Panc1 (cell line): ENCODE results near the gene KLHL2.

Experiments used
- CTCF ChIP-seq: fragments of 450-650 bp; IDR thresholded peaks from 2 replicates; pipeline ENCODE4 v1.5.1; 2017; ENCODE audit warnings: mild to moderate bottlenecking
- POLR2AphosphoS5 ChIP-seq: IDR thresholded peaks from 2 replicates; pipeline ENCODE4 v1.6.1; 2012; ENCODE audit warnings: mild to moderate bottlenecking, low read depth, low read length, moderate library complexity
- REST ChIP-seq, 2 experiments: IDR thresholded peaks; 2 replicates each; pipeline ENCODE4 v1.6.1; 2011 to 2012; ENCODE audit warnings: low read depth in 2 of 2, control low read depth in 1 of 2, low read length in 1 of 2, mild to moderate bottlenecking in 1 of 2, moderate library complexity in 1 of 2; ENCODE audit not compliant: insufficient read depth in 1 of 2
- SIN3A ChIP-seq: IDR thresholded peaks from 2 replicates; pipeline ENCODE4 v1.6.1; 2012; ENCODE audit warnings: low read depth, mild to moderate bottlenecking, low read length, moderate library complexity, borderline replicate concordance; ENCODE audit not compliant: insufficient read depth
- TCF7L2 ChIP-seq: IDR thresholded peaks from 2 replicates; pipeline ENCODE4 v1.6.1; 2011; ENCODE audit warnings: mild to moderate bottlenecking, low read depth, low read length, inconsistent platforms

GRCh38 chr4:165288639-165289422 is 81.5 kb downstream of the KLHL2 start:
- TF ChIP-seq CTCF (no peak), REST (IDR thresholded peaks at IDR 0.05; ENCODE audit: insufficient read depth in 1 of 2, low read depth in 2 of 2, low read length in 1 of 2) (no peak), POLR2AphosphoS5 (no peak), TCF7L2 (no peak), SIN3A (no peak)
